ENCODE results near the gene USP6NL. TPM values are rescaled to one million over a fixed set of nuclear protein-coding genes. Genes with fewer than 3 reads are reported as not detected.

Gene USP6NL
- polyA plus RNA-seq, 1 of the 3 experiments (the other 2 are of a cell fraction), result 8.9 TPM

DNA sequence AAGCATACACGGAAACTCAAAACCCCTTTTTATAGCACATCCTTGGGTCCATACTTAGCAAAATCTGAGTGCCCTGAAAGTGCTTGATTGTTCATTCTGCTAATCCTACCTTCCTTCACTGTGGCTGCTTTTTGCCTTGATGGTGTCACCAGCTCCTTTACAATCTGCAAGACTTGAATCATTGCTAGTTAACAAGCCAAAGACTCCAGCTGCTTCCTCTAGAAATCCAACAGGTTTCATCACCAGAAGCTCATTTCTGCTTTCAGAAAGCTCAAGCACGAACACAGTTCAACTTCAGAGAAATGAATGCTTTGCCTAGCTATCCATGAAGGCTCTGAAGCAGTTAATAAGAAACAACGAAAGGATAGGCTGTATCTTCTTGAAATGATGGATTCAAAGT lies 38.0 kb downstream of the USP6NL start:
- Histone ChIP-seq H3K9me3 (no peaks in the 10 kb centered on the region), H3K79me2 (ENCODE audit: insufficient read depth) (peaks cover 35% of the 10 kb centered on the region), H3K36me3 (replicated peaks in 1 of 2; ENCODE audit: control insufficient read depth in 1 of 2, insufficient read depth in 2 of 2, low read length in 1 of 2) (no peaks in the 10 kb centered on the region), H3K9me2 (no peaks in the 10 kb centered on the region), H3K4me2 (no peak overlapping the region), H2AFZ (ENCODE audit: low read depth) (no peak overlapping the region), H3K4me3 (ENCODE audit: low read depth in 2 of 2, low read length in 1 of 2) (no peak overlapping the region), H3K27ac (ENCODE audit: low read depth in 2 of 2, low read length in 1 of 2) (no peak overlapping the region), H3K9ac (no peak overlapping the region), H3F3A (replicated peaks; ENCODE audit: insufficient read depth) (no peaks in the 10 kb centered on the region), H3K4me1 (ENCODE audit: control insufficient read depth in 1 of 2, insufficient read depth in 2 of 2, low read depth in 1 of 2, low read length in 1 of 2) (peaks cover 0 to 4% of the 10 kb centered on the region in 2 experiments; a peak in 2 of 4 replicates), H4K20me1 (ENCODE audit: insufficient read depth) (no peaks in the 10 kb centered on the region), H3K27me3 (ENCODE audit: insufficient read depth) (no peaks in the 10 kb centered on the region)
- TF ChIP-seq, protein P1, sequence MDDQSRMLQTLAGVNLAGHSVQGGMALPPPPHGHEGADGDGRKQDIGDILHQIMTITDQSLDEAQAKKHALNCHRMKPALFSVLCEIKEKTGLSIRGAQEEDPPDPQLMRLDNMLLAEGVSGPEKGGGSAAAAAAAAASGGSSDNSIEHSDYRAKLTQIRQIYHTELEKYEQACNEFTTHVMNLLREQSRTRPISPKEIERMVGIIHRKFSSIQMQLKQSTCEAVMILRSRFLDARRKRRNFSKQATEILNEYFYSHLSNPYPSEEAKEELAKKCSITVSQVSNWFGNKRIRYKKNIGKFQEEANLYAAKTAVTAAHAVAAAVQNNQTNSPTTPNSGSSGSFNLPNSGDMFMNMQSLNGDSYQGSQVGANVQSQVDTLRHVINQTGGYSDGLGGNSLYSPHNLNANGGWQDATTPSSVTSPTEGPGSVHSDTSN (IDR thresholded peaks at IDR 0.05), result no peak
- TF ChIP-seq RXRA (IDR thresholded peaks at IDR 0.05; ENCODE audit: borderline replicate concordance, low read depth) (no peak), MXI1 (IDR thresholded peaks at IDR 0.05; ENCODE audit: low read depth, low read length) (no peak), GATA2 (CRISPR knock-in tag; IDR thresholded peaks at IDR 0.05) (no peak), FOSL2 (IDR thresholded peaks at IDR 0.05; ENCODE audit: borderline replicate concordance, low read depth) (no peak)
- TF ChIP-seq, protein P2, sequence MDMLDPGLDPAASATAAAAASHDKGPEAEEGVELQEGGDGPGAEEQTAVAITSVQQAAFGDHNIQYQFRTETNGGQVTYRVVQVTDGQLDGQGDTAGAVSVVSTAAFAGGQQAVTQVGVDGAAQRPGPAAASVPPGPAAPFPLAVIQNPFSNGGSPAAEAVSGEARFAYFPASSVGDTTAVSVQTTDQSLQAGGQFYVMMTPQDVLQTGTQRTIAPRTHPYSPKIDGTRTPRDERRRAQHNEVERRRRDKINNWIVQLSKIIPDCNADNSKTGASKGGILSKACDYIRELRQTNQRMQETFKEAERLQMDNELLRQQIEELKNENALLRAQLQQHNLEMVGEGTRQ (IDR thresholded peaks at IDR 0.05; ENCODE audit: borderline replicate concordance, low read depth, low read length), result no peak
- CTCF ChIA-PET, result interaction anchor here (1.0 to 1.4 kb wide), 2 partner anchors 15 to 25 kb away, joined by 3 to 4 read pairs; no protein-coding TSS in a partner anchor
- WGBS (ENCODE audit: low lambda C conversion rate), result 72% methylated on average over 3 of the region's 3 CpGs
- DNase-seq, result no peak
- POLR2A ChIA-PET, result no interaction called here

DNA sequence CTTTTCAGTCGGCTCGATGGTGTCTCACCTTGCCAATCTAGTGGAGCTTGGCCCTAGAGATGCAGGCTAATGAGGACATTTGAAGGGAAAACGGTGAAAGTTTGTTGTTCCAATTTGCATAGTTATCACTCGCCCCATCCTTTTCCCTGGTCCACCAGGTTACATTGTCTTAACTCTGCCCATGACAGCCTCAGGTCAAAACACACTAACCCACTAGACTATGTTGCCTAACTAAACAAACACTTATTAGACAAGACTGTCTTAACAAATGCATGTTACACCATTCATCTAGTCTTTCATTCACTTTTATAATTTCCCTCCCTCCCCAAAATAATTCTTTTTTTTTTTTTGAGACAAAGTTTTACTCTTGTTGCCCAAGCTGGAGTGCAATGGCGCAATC lies 40.7 kb downstream of the USP6NL start:
- Histone ChIP-seq H2AFZ (ENCODE audit: low read depth) (no peak overlapping the region), H3K9me3 (no peaks in the 10 kb centered on the region), H3K9ac (no peak overlapping the region), H3K27me3 (ENCODE audit: insufficient read depth) (no peaks in the 10 kb centered on the region), H3K27ac (ENCODE audit: low read depth in 2 of 2, low read length in 1 of 2) (no peak overlapping the region), H3K9me2 (no peaks in the 10 kb centered on the region), H3K4me3 (ENCODE audit: low read depth in 2 of 2, low read length in 1 of 2) (no peak overlapping the region), H3K4me1 (ENCODE audit: control insufficient read depth in 1 of 2, insufficient read depth in 2 of 2, low read depth in 1 of 2, low read length in 1 of 2) (peaks cover 0 to 4% of the 10 kb centered on the region in 2 experiments; a peak in 2 of 4 replicates), H3K36me3 (replicated peaks in 1 of 2; ENCODE audit: control insufficient read depth in 1 of 2, insufficient read depth in 2 of 2, low read length in 1 of 2) (no peaks in the 10 kb centered on the region), H4K20me1 (ENCODE audit: insufficient read depth) (no peaks in the 10 kb centered on the region), H3K4me2 (no peak overlapping the region), H3K79me2 (ENCODE audit: insufficient read depth) (peaks cover 39% of the 10 kb centered on the region), H3F3A (replicated peaks; ENCODE audit: insufficient read depth) (no peaks in the 10 kb centered on the region)
- DNase-seq, result no peak
- WGBS (ENCODE audit: low lambda C conversion rate), result 95% methylated on average over 5 of the region's 5 CpGs
- POLR2A ChIA-PET, result no interaction called here
- CTCF ChIA-PET, result interaction anchor here (1.1 kb wide), 1 partner anchor 28 kb away, joined by 4 read pairs; no protein-coding TSS in a partner anchor
- TF ChIP-seq RCOR1 (IDR thresholded peaks at IDR 0.05; ENCODE audit: low read length), result no peak
- TF ChIP-seq GATA2 (CRISPR knock-in tag; IDR thresholded peaks at IDR 0.05), result no peak
- no peak for TF ChIP-seq FOXJ3 (CRISPR knock-in tag; IDR thresholded peaks at IDR 0.05)
- no peak for TF ChIP-seq TAF1 (IDR thresholded peaks at IDR 0.05; ENCODE audit: borderline replicate concordance, low read depth, low read length)
- TF ChIP-seq RAD21 (IDR thresholded peaks at IDR 0.05; ENCODE audit: low read length), result no peak
- TF ChIP-seq, protein P1 (IDR thresholded peaks at IDR 0.05), result no peak
